WI38 (cell line): Measurements from ENCODE around the gene NAA38.
"Not testable (repeated sequence)": the region's sequence is repeated elsewhere in the genome, so short reads cannot be mapped to it uniquely, and the experiment has no call there.

Experiments used
- H3K4me3 ChIP-seq: 2 replicates; pipeline ENCODE4 v1.5.1; 2011; ENCODE audit warnings: low read depth, mild to moderate bottlenecking, control low read depth, low read length
- TF ChIP-seq, protein P1 (sequence below): IDR thresholded peaks from 2 replicates; pipeline ENCODE4 v1.5.1; 2012; ENCODE audit warnings: low read depth, mild to moderate bottlenecking, control low read depth, low read length

NAA38 gene

DNA sequence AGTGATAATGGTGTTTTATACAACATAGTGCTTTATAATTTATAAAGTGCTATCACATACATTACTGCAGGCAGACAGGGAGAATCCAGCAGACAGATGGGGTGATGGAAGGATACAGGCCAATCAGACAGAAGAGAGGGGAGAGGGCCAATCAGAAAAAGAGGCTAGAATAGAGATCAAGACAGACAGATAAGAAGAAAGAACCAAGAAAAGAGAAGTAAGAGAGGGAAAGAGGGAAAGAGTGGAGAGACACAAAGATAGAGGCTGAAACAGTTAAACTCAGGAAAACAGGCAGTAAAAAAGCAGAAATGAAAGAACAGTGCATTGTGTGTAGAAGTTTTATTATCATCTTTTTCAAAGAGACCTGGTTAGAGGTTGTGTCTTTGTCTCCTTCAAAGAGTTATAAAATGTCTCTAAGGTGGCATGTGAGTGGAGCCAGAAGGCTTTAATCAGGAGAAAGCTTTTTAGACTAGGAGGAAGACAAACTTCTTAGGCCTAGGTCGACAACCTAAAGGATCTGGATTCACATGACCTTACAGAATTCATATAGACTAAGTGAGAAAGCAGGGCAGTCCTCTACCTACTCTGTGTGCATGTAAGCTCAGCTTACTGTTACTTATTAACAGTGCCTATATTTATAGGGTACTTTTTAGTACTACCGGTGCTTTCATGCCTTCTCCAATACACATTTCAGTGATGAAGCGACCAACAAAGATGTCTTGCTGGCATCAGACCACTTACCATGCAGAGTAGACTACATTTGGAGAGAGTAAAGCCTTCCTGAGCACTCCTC lies 22.9 kb upstream of the NAA38 start:
- no peak overlapping the region for H3K4me3 ChIP-seq
- TF ChIP-seq, protein P1, sequence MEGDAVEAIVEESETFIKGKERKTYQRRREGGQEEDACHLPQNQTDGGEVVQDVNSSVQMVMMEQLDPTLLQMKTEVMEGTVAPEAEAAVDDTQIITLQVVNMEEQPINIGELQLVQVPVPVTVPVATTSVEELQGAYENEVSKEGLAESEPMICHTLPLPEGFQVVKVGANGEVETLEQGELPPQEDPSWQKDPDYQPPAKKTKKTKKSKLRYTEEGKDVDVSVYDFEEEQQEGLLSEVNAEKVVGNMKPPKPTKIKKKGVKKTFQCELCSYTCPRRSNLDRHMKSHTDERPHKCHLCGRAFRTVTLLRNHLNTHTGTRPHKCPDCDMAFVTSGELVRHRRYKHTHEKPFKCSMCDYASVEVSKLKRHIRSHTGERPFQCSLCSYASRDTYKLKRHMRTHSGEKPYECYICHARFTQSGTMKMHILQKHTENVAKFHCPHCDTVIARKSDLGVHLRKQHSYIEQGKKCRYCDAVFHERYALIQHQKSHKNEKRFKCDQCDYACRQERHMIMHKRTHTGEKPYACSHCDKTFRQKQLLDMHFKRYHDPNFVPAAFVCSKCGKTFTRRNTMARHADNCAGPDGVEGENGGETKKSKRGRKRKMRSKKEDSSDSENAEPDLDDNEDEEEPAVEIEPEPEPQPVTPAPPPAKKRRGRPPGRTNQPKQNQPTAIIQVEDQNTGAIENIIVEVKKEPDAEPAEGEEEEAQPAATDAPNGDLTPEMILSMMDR: no peak

DNA sequence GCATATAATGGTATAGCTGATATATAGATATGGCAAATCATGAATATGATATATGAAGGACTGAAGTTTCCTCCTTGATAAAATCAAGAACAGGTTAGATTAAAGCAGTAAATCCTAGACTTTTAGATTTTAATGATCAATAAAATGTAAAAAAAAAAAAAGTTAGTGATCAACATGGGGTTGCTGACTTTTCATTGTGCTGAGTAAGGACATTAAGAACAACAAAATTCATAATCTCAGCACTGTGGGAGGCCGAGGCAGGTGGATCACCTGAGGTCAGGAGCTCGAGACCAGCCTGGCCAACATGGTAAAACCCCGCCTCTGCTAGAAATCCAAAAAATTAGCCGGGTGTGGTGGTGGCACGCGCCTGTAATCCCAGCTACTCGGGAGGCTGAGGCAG lies 20.9 kb upstream of the NAA38 start:
- TF ChIP-seq, protein P1: no peak
- no peak overlapping the region for H3K4me3 ChIP-seq

DNA sequence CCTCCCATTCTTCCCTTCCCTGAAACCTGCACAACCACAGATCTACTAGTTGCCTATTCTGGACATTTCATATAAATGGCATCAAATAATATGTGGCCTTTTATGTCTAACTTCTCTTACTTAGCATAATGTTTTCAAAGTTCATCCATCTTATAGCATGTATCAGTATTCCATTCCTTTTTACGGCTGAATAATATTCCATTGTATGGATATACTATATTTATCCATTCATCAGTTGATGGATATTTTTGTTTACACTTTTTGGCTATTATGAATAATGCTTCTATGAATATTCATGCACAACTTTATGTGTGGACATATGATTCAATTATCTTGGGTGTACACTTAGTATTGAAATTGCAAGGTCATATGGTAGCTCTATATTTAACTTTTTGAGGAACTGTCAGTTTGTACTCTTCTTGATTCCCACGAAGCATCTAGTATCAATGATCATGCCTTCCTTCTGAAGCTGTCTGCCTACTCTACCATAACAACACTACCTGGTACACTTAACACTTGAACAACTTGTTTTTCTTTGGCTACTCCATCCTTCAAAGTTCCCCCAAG lies 18.5 kb upstream of the NAA38 start:
- no peak overlapping the region for H3K4me3 ChIP-seq
- TF ChIP-seq, protein P1: no peak

DNA sequence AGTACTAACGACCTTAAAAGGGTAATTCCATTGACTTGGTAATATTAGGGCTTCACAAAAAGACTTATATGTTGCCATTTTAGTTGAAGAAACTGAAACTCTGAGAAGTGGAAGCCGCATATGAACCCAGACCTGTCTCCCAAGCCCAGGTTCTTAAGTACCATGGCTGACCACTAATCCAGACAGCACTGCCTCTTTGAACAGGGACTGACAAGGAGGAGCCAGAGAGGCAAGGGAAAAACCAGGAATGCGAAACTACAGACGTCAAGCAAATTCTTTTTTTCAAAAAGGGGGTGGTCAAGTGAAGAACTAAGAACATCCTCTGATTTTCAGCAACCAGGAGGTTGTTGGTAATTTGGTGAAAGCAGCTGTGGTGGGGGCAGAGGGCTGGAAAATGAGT lies 15.7 kb upstream of the NAA38 start:
- TF ChIP-seq, protein P1: no peak
- H3K4me3 ChIP-seq: no peak overlapping the region

DNA sequence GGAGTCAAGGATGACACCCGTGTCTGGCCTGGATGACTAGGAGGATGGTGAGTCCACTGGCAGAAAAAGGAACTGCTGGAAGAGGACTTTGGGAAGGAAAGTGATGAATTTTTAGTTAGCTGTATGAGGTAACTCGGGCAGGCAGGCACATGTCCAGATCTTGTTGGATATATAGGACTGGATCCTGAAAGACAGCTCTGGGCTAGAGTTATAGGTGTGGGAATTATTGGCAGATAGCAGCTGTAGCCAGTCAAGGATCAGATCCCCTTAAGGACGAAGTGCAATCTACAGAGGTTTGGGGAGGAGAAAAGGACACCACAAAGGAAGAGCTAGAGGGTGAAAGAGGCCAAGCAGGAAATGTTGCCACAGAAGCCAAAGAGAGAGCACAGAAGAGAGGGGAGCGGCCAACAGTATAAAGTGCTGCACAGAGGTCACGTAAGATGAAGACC lies 10.5 kb upstream of the NAA38 start:
- TF ChIP-seq, protein P1: no peak
- H3K4me3 ChIP-seq: no peak overlapping the region

DNA sequence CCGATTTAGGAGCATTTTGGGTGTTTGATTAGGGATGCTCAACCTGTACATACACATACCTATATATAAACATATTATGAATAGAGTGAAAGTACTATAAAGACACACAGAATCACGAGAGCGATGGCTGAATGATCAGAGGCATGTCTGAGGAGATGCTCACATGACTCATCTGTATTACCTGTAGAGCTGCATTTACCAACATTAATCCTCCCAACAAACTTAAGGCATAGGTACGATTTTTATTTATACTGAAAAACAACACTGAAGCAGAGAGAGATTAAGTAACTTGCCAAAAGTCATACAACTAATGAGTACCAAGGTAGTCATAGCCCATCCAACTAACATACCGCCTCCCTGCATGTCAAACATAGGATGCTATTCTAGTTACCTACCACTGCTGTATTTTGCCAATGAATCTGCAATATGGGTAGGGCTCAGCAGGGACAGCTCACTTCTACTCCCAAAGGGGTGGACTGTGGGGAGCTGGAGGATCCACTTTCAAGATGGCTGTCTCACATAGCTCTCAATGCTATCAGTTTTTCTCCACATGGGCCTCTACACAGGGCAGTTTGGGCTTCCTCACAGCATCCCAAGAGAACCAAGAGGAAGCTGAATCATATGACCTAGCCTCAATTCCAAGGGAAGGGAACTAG lies 7.8 kb upstream of the NAA38 start:
- TF ChIP-seq, protein P1: no peak
- no peak overlapping the region for H3K4me3 ChIP-seq

DNA sequence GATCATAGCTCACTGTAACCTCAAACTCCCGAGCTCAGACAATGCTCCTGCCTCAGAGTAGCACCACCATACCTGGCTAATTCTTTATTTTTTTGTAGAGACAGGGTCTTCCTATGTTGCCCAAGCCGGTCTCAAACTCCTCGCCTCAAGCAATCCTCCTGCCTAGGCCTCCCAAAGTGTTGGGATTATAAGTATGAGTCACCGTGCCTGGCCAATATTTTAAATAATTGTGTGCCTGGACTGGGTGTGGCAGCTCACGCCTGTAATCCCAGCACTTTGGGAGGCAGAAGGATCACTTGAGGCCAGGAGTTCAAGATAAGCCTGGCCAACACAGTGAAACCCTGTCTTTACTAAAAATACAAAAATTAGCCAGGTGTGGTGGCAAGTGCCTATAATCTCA lies 7.0 kb upstream of the NAA38 start:
- H3K4me3 ChIP-seq: not testable (repeated sequence)
